ENCODE results near the gene EXT2.

The EXT2 gene

DNA sequence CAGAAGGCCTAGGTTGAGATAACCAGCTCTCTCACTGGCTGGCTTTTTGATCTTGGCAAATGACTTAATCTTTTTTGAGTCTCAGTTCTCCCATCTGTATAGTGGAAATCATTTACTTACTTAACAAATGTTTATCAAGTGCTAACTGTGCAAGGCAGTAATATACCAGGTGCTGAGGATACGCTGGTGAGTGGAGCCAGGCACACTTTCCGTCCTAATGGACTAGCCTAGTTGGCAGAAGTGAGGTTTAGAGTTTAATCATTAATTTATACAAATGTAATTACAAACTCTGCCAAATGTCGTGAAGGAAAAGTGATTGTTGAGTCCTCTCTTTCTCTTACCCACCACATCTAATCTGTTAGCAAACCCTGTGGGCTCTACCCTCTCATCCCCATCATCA, 33.3 kb downstream of the EXT2 start:
- Histone ChIP-seq H3K9me3 (ENCODE audit: insufficient read depth, low read length) (no peaks in the 10 kb centered on the region), H3K79me2 (ENCODE audit: low read length) (no peaks in the 10 kb centered on the region), H3K9ac (ENCODE audit: low read length) (no peak overlapping the region), H3K36me3 (replicated peaks; ENCODE audit: low read depth, low read length) (peaks cover 17% of the 10 kb centered on the region), H3K4me3 (ENCODE audit: low read length) (no peak overlapping the region), H3K27ac (ENCODE audit: low read length) (no peak overlapping the region), H3K27me3 (ENCODE audit: low read depth, low read length) (no peaks in the 10 kb centered on the region), H2AFZ (ENCODE audit: low read depth, low read length) (no peak overlapping the region), H4K20me1 (ENCODE audit: insufficient read depth, low read length) (no peaks in the 10 kb centered on the region), H3K4me2 (ENCODE audit: low read length) (no peak overlapping the region), H3K4me1 (ENCODE audit: low read length) (no peaks in the 10 kb centered on the region)
- TF ChIP-seq EZH2phosphoT487 (IDR thresholded peaks at IDR 0.05; ENCODE audit: low read depth) = no peak
- TF ChIP-seq, protein P1, sequence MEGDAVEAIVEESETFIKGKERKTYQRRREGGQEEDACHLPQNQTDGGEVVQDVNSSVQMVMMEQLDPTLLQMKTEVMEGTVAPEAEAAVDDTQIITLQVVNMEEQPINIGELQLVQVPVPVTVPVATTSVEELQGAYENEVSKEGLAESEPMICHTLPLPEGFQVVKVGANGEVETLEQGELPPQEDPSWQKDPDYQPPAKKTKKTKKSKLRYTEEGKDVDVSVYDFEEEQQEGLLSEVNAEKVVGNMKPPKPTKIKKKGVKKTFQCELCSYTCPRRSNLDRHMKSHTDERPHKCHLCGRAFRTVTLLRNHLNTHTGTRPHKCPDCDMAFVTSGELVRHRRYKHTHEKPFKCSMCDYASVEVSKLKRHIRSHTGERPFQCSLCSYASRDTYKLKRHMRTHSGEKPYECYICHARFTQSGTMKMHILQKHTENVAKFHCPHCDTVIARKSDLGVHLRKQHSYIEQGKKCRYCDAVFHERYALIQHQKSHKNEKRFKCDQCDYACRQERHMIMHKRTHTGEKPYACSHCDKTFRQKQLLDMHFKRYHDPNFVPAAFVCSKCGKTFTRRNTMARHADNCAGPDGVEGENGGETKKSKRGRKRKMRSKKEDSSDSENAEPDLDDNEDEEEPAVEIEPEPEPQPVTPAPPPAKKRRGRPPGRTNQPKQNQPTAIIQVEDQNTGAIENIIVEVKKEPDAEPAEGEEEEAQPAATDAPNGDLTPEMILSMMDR (IDR thresholded peaks at IDR 0.05; ENCODE audit: low read depth, low read length) = no peak

DNA sequence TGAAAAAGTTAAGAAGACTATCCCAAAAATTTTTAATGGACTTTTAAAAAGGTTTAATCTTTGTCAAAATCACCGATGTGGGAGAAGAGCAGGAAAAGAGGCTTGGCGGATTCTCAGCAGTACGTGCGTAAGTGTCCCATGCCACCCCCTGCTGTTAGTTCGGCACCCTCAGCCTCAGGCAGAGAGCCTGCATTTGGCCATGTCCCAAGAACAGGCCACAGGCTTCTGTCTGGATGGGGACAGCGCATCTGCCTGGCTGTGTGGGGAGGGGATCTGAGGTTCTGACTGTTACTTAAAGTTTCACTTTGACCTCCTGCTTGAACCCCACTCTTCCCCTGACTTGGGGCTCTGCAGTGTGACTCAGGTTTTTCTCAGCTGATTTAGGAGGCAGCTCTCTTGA, 35.3 kb downstream of the EXT2 start:
- TF ChIP-seq, protein P1 (IDR thresholded peaks at IDR 0.05; ENCODE audit: low read depth, low read length) = no peak
- no peak for TF ChIP-seq EZH2phosphoT487 (IDR thresholded peaks at IDR 0.05; ENCODE audit: low read depth)

DNA sequence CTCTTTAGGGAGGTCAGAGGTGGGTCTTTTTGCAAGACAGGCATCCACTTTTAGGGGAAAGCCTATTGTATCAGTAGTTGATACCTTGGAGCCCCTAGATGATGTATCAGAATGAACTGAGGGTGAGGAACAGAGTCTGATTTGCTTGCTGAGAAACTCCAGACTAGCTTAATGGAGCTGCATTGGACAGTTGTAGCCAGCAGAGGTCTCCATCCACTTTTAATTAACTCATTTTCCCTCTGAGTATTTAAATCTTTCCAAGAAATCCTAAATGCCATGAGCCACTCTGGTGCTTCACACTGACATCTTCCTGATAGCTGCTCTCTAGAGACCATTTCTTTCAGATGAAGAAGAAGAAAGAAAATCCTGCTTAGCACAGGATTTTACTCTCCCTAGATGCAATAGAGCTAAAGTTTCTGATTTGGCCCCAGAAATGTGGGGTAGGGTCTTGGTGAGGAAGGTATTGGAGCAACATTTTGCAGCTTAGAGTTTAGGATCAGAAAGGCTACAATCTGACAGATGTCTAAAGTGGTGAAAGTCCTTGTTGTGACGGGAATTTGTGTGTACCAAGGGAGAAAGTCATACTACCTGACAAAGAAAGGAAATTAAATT, 38.0 kb downstream of the EXT2 start:
- Histone ChIP-seq H3K4me3 (ENCODE audit: low read length) (no peak overlapping the region), H3K9me3 (ENCODE audit: insufficient read depth, low read length) (no peaks in the 10 kb centered on the region), H3K36me3 (replicated peaks; ENCODE audit: low read depth, low read length) (peaks cover 1% of the 10 kb centered on the region), H3K9ac (ENCODE audit: low read length) (no peak overlapping the region), H3K4me2 (ENCODE audit: low read length) (no peak overlapping the region), H3K4me1 (ENCODE audit: low read length) (no peaks in the 10 kb centered on the region), H3K79me2 (ENCODE audit: low read length) (no peaks in the 10 kb centered on the region), H4K20me1 (ENCODE audit: insufficient read depth, low read length) (no peaks in the 10 kb centered on the region), H3K27me3 (ENCODE audit: low read depth, low read length) (no peaks in the 10 kb centered on the region), H3K27ac (ENCODE audit: low read length) (no peak overlapping the region), H2AFZ (ENCODE audit: low read depth, low read length) (no peak overlapping the region)
- TF ChIP-seq, protein P1 (IDR thresholded peaks at IDR 0.05; ENCODE audit: low read depth, low read length) = peak; percentile 78
- no peak for TF ChIP-seq EZH2phosphoT487 (IDR thresholded peaks at IDR 0.05; ENCODE audit: low read depth)

More for the DNA sequence above, 35.3 kb downstream of the EXT2 start:
- Histone ChIP-seq H3K9me3 (ENCODE audit: insufficient read depth, low read length) (no peaks in the 10 kb centered on the region), H3K36me3 (replicated peaks; ENCODE audit: low read depth, low read length) (peaks cover 15% of the 10 kb centered on the region), H3K27me3 (ENCODE audit: low read depth, low read length) (no peaks in the 10 kb centered on the region), H3K4me3 (ENCODE audit: low read length) (no peak overlapping the region), H2AFZ (ENCODE audit: low read depth, low read length) (no peak overlapping the region), H3K9ac (ENCODE audit: low read length) (no peak overlapping the region), H3K27ac (ENCODE audit: low read length) (no peak overlapping the region), H3K79me2 (ENCODE audit: low read length) (no peaks in the 10 kb centered on the region), H3K4me1 (ENCODE audit: low read length) (no peaks in the 10 kb centered on the region), H3K4me2 (ENCODE audit: low read length) (no peak overlapping the region), H4K20me1 (ENCODE audit: insufficient read depth, low read length) (no peaks in the 10 kb centered on the region)

DNA sequence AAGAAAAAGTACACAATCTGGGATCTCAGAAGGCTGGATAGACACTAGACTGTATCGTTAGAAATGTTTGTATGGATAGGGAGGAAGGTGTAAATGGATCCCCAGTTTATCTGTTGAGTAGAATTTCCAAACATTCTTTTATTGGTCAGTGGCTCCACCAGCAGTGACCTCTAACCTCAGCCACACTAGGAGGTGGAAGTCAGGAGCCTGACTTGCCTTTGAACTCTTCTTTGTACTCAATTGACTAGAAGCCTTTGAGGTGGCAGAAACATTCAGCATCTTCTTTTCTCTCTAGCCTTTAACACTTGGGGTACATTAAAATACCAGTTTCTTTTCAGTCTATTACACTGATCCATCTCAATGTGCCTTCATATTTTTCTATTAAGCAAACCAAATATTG, 39.1 kb downstream of the EXT2 start:
- no peak overlapping the region for H3K4me3 ChIP-seq (ENCODE audit: low read length)
- no peak overlapping the region for H3K9ac ChIP-seq (ENCODE audit: low read length)
- no peaks in the 10 kb centered on the region for H3K27me3 ChIP-seq (ENCODE audit: low read depth, low read length)
- no peaks in the 10 kb centered on the region for H3K36me3 ChIP-seq (replicated peaks; ENCODE audit: low read depth, low read length)
- H3K4me1 ChIP-seq (ENCODE audit: low read length) = no peaks in the 10 kb centered on the region
- no peaks in the 10 kb centered on the region for H3K79me2 ChIP-seq (ENCODE audit: low read length)
- no peak for TF ChIP-seq EZH2phosphoT487 (IDR thresholded peaks at IDR 0.05; ENCODE audit: low read depth)
- TF ChIP-seq, protein P1 (IDR thresholded peaks at IDR 0.05; ENCODE audit: low read depth, low read length) = no peak
- no peak overlapping the region for H3K27ac ChIP-seq (ENCODE audit: low read length)
- H3K4me2 ChIP-seq (ENCODE audit: low read length) = no peak overlapping the region
- no peaks in the 10 kb centered on the region for H3K9me3 ChIP-seq (ENCODE audit: insufficient read depth, low read length)
- H4K20me1 ChIP-seq (ENCODE audit: insufficient read depth, low read length) = no peaks in the 10 kb centered on the region
- H2AFZ ChIP-seq (ENCODE audit: low read depth, low read length) = no peak overlapping the region

Data from OCI-LY3 (cell line).